Neutrophil (primary cell): ENCODE data around the gene TMTC2.

Experiments
- H3K27ac ChIP-seq: fragments of 200-600 bp; sonication (generic); 2 replicates; pipeline ENCODE4 v1.5.1; 2016; ENCODE audit warnings: mild to moderate bottlenecking, moderate library complexity
- H3K27me3 ChIP-seq: fragments of 200-600 bp; sonication (generic); 2 replicates; pipeline ENCODE4 v1.6.0; 2016; ENCODE audit warnings: mild to moderate bottlenecking
- H3K36me3 ChIP-seq: fragments of 200-600 bp; sonication (generic); 2 replicates; pipeline ENCODE4 v1.5.1; 2017
- H3K4me1 ChIP-seq, 2 experiments: fragments of 200-600 bp in 1 of 2; sonication (generic) in 1 of 2; 1 replicate in 1 of 2; 2 replicates in 1 of 2; pipeline versions ENCODE4 v1.5.1 to v1.6.1; 2013 to 2016; ENCODE audit warnings: low read depth in 1 of 2, low read length in 1 of 2, mild to moderate bottlenecking in 1 of 2, moderate library complexity in 1 of 2; ENCODE audit not compliant: control insufficient read depth in 1 of 2, insufficient read depth in 1 of 2
- H3K4me3 ChIP-seq, 2 experiments: fragments of 200-600 bp in 1 of 2; sonication (generic) in 1 of 2; 1 replicate in 1 of 2; 2 replicates in 1 of 2; pipeline ENCODE4 v1.5.1; 2013 to 2016; ENCODE audit warnings: low read depth in 1 of 2, low read length in 1 of 2, mild to moderate bottlenecking in 1 of 2, moderate library complexity in 1 of 2
- H3K9me3 ChIP-seq: fragments of 200-600 bp; sonication (generic); 2 replicates; pipeline ENCODE4 v1.5.1; 2016
- CTCF ChIP-seq: fragments of 200-600 bp; sonication (generic); IDR thresholded peaks from 2 replicates; pipeline ENCODE4 v1.5.1; 2016; ENCODE audit warnings: antibody characterized with exemption

Gene TMTC2

DNA sequence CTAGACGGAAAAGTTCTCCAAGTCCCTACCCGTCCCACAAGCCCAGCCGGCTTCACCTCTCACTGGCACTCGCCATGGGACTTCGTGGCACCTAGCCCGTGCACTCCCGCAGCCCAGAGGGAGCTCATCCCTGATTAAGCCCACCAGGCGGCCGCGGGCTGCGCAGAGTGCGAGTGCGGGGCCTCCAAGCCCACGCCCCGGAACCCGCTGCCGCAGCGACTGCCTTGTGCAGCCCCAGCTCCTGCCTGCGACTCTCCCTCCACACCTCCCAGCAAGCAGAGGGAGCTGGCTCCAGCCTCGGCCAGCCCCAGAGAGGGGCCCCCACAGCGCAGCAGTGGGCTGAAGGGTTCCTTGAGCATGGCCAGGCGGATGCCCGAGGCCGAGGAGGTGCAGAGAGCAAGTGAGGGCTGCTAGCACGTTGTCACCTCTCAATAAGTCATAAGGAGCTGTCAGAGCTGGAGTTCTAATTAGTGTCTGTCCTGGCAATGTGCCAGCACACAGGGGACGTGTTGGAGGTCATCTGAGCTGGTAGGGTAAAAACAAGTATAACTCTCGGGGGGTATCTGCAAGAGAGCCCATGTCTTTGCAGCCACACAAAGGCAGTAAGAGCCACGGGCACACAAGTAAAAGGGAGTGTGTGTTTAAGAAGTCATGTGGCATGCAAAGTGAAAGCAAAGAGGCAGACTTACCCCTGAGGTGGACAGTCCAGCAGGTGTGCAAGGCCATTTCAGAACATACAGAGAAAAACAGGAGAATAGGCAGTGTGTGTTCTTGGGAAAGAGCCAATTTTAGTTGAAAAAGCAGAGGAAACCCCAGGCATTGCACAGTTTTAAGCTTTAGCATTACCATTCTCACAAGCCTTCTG is 27.1 kb upstream of the TMTC2 start:
- Histone ChIP-seq H3K9me3 (no peaks in the 10 kb centered on the region), H3K4me3 (no peak overlapping the region), H3K4me1 (no peaks in the 10 kb centered on the region), H3K27ac (no peak overlapping the region), H3K27me3 (no peaks in the 10 kb centered on the region), H3K36me3 (no peaks in the 10 kb centered on the region)
- TF ChIP-seq CTCF = no peak

GRCh38 chr12:82660541-82661325 is 26.0 kb upstream of the TMTC2 start:
- Histone ChIP-seq H3K4me1 (no peaks in the 10 kb centered on the region), H3K9me3 (no peaks in the 10 kb centered on the region), H3K36me3 (no peaks in the 10 kb centered on the region), H3K4me3 (no peak overlapping the region), H3K27ac (no peak overlapping the region), H3K27me3 (no peaks in the 10 kb centered on the region)
- TF ChIP-seq CTCF = no peak

DNA sequence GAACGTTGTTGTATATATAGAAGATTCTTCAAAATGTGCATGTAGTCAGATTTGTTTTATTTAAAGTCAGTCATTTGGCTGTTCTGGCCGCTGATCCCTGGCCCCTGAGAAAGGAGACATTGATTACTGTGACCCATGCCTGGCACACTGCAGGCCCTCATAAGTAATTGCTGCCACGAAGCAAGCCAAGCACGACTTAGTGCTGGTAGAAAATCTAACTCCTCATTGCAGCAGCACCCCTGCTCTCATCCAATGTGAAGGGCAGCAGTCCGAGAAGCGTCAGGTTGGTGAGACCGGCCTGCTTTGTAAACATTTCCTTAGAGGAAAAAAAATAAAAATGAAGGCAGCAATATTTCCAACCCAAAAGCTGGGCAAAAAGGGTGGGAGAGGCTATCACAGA is 22.8 kb upstream of the TMTC2 start:
- Histone ChIP-seq H3K4me1 (no peaks in the 10 kb centered on the region), H3K9me3 (no peaks in the 10 kb centered on the region), H3K36me3 (no peaks in the 10 kb centered on the region), H3K4me3 (no peak overlapping the region), H3K27me3 (no peaks in the 10 kb centered on the region), H3K27ac (no peak overlapping the region)
- no peak for TF ChIP-seq CTCF

DNA sequence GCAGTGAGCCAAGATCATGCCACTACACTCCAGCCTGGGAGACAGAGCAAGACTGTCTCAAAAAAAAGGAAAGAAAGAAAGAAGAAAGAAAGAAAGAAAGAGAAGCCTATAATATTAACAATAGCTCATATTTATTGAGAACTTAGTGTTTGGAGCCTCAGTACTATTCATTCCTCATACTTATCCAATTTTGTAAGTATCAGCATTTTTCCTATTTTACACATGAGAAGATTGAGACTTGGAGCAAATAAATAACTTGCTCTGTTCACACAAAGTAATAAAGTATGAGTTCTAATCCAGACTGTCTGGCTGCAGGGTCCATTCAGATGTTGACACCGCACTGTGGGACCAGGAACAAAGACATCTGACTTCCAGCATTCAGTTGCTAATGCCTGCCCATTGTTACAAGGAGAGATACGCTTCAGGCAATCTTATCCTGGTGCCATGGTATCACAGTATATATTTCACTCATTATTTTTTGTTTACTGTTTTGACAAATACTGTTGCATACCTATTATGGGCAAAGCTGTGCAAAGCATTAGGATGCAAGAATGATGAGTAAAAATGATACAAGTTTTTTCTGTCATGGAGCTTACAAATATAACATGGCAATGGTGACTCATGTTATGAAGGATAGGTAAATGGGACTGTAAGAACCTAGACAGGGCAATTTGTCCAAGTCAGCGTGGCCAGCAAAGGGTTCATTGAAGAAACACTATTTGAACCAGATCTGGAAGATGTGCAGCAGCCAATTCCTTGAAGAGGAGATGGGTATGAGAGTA is 21.4 kb upstream of the TMTC2 start:
- H3K4me3 ChIP-seq = no peak overlapping the region
- no peaks in the 10 kb centered on the region for H3K36me3 ChIP-seq
- H3K4me1 ChIP-seq = no peaks in the 10 kb centered on the region
- TF ChIP-seq CTCF = no peak
- no peaks in the 10 kb centered on the region for H3K9me3 ChIP-seq
- no peak overlapping the region for H3K27ac ChIP-seq
- no peaks in the 10 kb centered on the region for H3K27me3 ChIP-seq

DNA sequence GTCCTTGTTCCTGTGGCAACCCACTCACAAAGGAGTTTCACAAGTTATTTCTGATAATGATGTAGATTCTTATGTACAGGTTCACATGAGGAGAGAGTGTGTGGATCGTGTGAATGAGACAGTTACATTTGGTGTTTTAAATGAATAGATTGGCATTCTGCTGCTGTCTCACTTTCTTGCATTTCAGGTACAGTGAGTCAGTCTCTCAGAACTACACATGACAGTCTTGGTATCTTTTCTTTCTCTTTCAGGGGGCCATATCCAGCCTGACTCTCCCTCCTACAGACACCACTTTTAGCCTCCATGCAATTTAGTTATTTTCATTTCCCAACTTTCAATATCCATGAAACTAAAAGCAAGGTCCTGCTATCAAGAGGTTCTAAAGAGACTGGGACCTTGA is 19.9 kb upstream of the TMTC2 start:
- no peaks in the 10 kb centered on the region for H3K4me1 ChIP-seq
- no peaks in the 10 kb centered on the region for H3K36me3 ChIP-seq
- H3K27me3 ChIP-seq = no peaks in the 10 kb centered on the region
- no peak overlapping the region for H3K27ac ChIP-seq
- no peaks in the 10 kb centered on the region for H3K9me3 ChIP-seq
- no peak overlapping the region for H3K4me3 ChIP-seq
- no peak for TF ChIP-seq CTCF
